OCI-LY7 (cell line): ENCODE measurements around the gene CD81. TPM values are rescaled to one million over a fixed set of nuclear protein-coding genes. Genes with fewer than 3 reads are reported as not detected.

Source experiments
- BruUV-seq: library from RNA; stranded (reverse); fragments of 400-500 nt; replicated peaks from 2 replicates; lab custom pipeline; 2021; lab: Mats Ljungman, UMichigan
- CTCF ChIA-PET: fragments of 300-600 bp; sonication (Branson Sonifier 250); formaldehyde crosslinking; loops from one replicate; lab custom pipeline; 2022; ENCODE audit warnings: antibody characterized with exemption; ENCODE audit not compliant: unreplicated experiment; lab: Charles Lee
- POLR2A ChIA-PET: fragments of 300-600 bp; sonication (Branson Sonifier 250); formaldehyde crosslinking; loops from one replicate; lab custom pipeline; 2022; ENCODE audit warnings: antibody characterized with exemption; lab: Charles Lee
- DNase-seq: peaks from one replicate; pipeline ENCODE4 v3.0.0-alpha.2; 2015; ENCODE audit warnings: low spot score
- H2AFZ ChIP-seq: fragments of 200-600 bp; sonication (generic), shearing (Covaris generic); 2 replicates; pipeline ENCODE4 v1.6.1; 2014; ENCODE audit warnings: mild to moderate bottlenecking, antibody characterized with exemption, low read length, moderate library complexity
- H3K27ac ChIP-seq: fragments of 200-600 bp; sonication (generic); 2 replicates; pipeline ENCODE4 v1.5.1; 2014; ENCODE audit warnings: mixed run types, low read depth, mild to moderate bottlenecking, moderate library complexity, low read length, inconsistent platforms; ENCODE audit not compliant: poor library complexity, severe bottlenecking
- H3K36me3 ChIP-seq: fragments of 200-600 bp; sonication (generic); 2 replicates; pipeline ENCODE4 v1.6.1; 2014; ENCODE audit warnings: mild to moderate bottlenecking, antibody characterized with exemption, low read length, moderate library complexity, mixed read lengths; ENCODE audit not compliant: insufficient read depth
- H3K4me1 ChIP-seq: fragments of 200-600 bp; sonication (generic); 2 replicates; pipeline ENCODE4 v1.5.1; 2014; ENCODE audit warnings: mild to moderate bottlenecking, low read length; ENCODE audit not compliant: insufficient read depth, poor library complexity, severe bottlenecking
- H3K4me2 ChIP-seq: fragments of 200-600 bp; sonication (generic); 2 replicates; pipeline ENCODE4 v1.6.1; 2014; ENCODE audit warnings: mild to moderate bottlenecking, low read length
- H3K4me3 ChIP-seq: fragments of 200-600 bp; sonication (generic); 2 replicates; pipeline ENCODE4 v1.5.1; 2014; ENCODE audit warnings: mild to moderate bottlenecking, low read depth, low read length; ENCODE audit not compliant: poor library complexity, severe bottlenecking
- H3K79me2 ChIP-seq: fragments of 200-600 bp; sonication (generic); 2 replicates; pipeline ENCODE4 v1.6.1; 2016; ENCODE audit warnings: low read depth, mild to moderate bottlenecking, low read length, moderate library complexity, mixed read lengths; ENCODE audit not compliant: insufficient read depth
- H3K9me2 ChIP-seq: fragments of 200-600 bp; sonication (generic); 2 replicates; pipeline ENCODE4 v1.6.1; 2016; ENCODE audit warnings: mild to moderate bottlenecking, low read length, mixed read lengths; ENCODE audit not compliant: insufficient read depth
- H3K9me3 ChIP-seq: fragments of 200-600 bp; sonication (generic); 2 replicates; pipeline ENCODE4 v1.6.1; 2014; ENCODE audit warnings: mild to moderate bottlenecking, mixed run types, low read length, mixed read lengths
- H4K20me1 ChIP-seq: fragments of 200-600 bp; sonication (generic); 2 replicates; pipeline ENCODE4 v1.6.1; 2014; ENCODE audit warnings: mild to moderate bottlenecking, antibody characterized with exemption, low read length, moderate library complexity, mixed read lengths; ENCODE audit not compliant: insufficient read depth
- EZH2phosphoT487 ChIP-seq: fragments of 200-600 bp; sonication (generic); IDR thresholded peaks from 2 replicates; pipeline ENCODE4 v1.6.1; 2018; ENCODE audit warnings: low read depth, borderline replicate concordance, mild to moderate bottlenecking, mixed run types, antibody characterized with exemption, low read length, moderate library complexity, mixed read lengths
- intact Hi-C: fragments of 100-400 bp; cut with micrococcal nuclease; formaldehyde crosslinking; loops from one replicate; pipeline ENCODE4 v1.10.0; 2022; ENCODE audit not compliant: unreplicated experiment
- total RNA-seq, 2 experiments: library from RNA; depleted of rRNA in 1 of 2; stranded (reverse); fragments of >200 nt in 1 of 2; shearing (Covaris generic) in 1 of 2; gene quantifications; 2 replicates each; pipeline ENCODE4 v1.2.3, GENCODE V29; 2014 to 2022
- TF ChIP-seq, protein P1 (sequence below): fragments of 200-600 bp; sonication (generic); conservative IDR thresholded peaks from 2 replicates; pipeline ENCODE4 v1.5.1; 2014; ENCODE audit warnings: mild to moderate bottlenecking, antibody characterized with exemption, low read length, moderate library complexity, mixed read lengths

Gene CD81
- total RNA-seq, 2 experiments from 2014 or later: 290 to 343 TPM

DNA sequence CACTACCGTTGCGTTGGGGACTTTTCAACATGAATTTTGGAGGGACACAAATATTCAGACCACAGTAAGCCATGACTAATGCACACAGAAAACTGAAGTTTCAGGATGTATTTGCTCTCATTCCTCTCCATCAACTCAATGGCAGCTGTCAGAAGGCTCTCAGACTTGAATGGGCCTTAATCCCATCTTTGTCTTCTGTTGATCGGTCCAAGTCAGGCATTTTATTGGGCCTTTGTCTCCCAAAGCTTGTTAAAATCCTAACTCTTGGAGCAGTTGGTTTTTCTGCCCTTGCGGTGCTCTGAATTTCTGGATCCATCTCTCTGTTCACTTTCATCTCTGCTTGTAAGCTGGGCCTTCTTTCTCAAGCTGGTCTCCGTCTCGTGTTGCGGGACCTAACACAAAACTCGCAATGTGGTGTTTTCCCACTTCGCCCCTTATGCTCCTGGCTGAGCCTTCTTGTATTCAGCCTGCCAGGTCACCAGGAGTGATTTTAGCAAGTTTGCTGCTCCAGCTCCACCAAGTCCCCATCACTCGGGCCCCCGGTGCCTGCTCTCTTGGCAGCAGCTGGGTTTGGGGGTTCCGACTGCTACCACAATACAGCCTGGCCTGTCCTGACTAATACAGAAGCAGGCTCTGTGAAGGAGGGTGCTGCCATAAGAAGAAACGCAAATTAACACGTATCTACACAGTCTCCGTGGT lies 48.3 kb upstream of the CD81 start:
- DNase-seq: no peak
- ChIA-PET POLR2A (no interaction called here), CTCF (interaction anchor here (0.6 kb wide), 1 partner anchor 81 kb away, joined by 3 read pairs; no protein-coding TSS in a partner anchor)
- Histone ChIP-seq H3K4me1 (no peaks in the 10 kb centered on the region), H3K4me3 (no peak overlapping the region), H4K20me1 (no peaks in the 10 kb centered on the region), H2AFZ (no peak overlapping the region), H3K27ac (no peak overlapping the region), H3K79me2 (no peaks in the 10 kb centered on the region), H3K9me2 (no peaks in the 10 kb centered on the region), H3K4me2 (no peak overlapping the region), H3K36me3 (no peaks in the 10 kb centered on the region), H3K9me3 (no peaks in the 10 kb centered on the region)
- TF ChIP-seq, protein P1, sequence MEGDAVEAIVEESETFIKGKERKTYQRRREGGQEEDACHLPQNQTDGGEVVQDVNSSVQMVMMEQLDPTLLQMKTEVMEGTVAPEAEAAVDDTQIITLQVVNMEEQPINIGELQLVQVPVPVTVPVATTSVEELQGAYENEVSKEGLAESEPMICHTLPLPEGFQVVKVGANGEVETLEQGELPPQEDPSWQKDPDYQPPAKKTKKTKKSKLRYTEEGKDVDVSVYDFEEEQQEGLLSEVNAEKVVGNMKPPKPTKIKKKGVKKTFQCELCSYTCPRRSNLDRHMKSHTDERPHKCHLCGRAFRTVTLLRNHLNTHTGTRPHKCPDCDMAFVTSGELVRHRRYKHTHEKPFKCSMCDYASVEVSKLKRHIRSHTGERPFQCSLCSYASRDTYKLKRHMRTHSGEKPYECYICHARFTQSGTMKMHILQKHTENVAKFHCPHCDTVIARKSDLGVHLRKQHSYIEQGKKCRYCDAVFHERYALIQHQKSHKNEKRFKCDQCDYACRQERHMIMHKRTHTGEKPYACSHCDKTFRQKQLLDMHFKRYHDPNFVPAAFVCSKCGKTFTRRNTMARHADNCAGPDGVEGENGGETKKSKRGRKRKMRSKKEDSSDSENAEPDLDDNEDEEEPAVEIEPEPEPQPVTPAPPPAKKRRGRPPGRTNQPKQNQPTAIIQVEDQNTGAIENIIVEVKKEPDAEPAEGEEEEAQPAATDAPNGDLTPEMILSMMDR: no peak
- TF ChIP-seq EZH2phosphoT487: no peak
- intact Hi-C loops: no loop called here
- BruUV-seq: no TSS peak

GRCh38 chr11:2329551-2329950 lies 47.6 kb upstream of the CD81 start:
- ChIA-PET POLR2A (no interaction called here), CTCF (no interaction called here)
- Histone ChIP-seq H3K9me2 (no peaks in the 10 kb centered on the region), H3K4me2 (no peak overlapping the region), H3K9me3 (no peaks in the 10 kb centered on the region), H4K20me1 (no peaks in the 10 kb centered on the region), H2AFZ (no peak overlapping the region), H3K4me1 (no peaks in the 10 kb centered on the region), H3K4me3 (no peak overlapping the region), H3K27ac (no peak overlapping the region), H3K79me2 (no peaks in the 10 kb centered on the region), H3K36me3 (no peaks in the 10 kb centered on the region)
- intact Hi-C loops: no loop called here
- DNase-seq: no peak
- no TSS peak for BruUV-seq
- TF ChIP-seq, protein P1: no peak
- TF ChIP-seq EZH2phosphoT487: no peak

GRCh38 chr11:2330696-2331095 lies 46.4 kb upstream of the CD81 start:
- ChIA-PET CTCF (no interaction called here), POLR2A (no interaction called here)
- Histone ChIP-seq H3K36me3 (no peaks in the 10 kb centered on the region), H2AFZ (no peak overlapping the region), H3K4me2 (no peak overlapping the region), H3K27ac (no peak overlapping the region), H3K4me3 (no peak overlapping the region), H3K4me1 (no peaks in the 10 kb centered on the region), H3K9me2 (no peaks in the 10 kb centered on the region), H3K79me2 (no peaks in the 10 kb centered on the region), H4K20me1 (no peaks in the 10 kb centered on the region), H3K9me3 (no peaks in the 10 kb centered on the region)
- DNase-seq: no peak
- no TSS peak for BruUV-seq
- intact Hi-C loops: no loop called here
- TF ChIP-seq EZH2phosphoT487: no peak
- TF ChIP-seq, protein P1: no peak
